ENCODE measurements around the gene KIAA0513.
A peak's percentile ranks its signal among the peaks of the same experiment; 100 is the strongest.
"Not testable (repeated sequence)": the region's sequence is repeated elsewhere in the genome, so short reads cannot be mapped to it uniquely, and the experiment has no call there.

KIAA0513 gene

GRCh38 chr16:85029408-85029784 is 1.8 kb downstream of the KIAA0513 start:
- Histone ChIP-seq H3K79me2 (ENCODE audit: control insufficient read depth, insufficient read depth, low read length, unreplicated experiment) (no peaks in the 10 kb centered on the region), H2AFZ (ENCODE audit: low read length, unreplicated experiment) (no peak overlapping the region), H3K27ac (ENCODE audit: low read depth, low read length) (peak overlapping the region; percentile 67), H3K4me3 (ENCODE audit: low read depth, low read length) (peak overlapping the region; percentile 83), H3K27me3 (ENCODE audit: insufficient read depth, low read length) (no peaks in the 10 kb centered on the region), H3K36me3 (ENCODE audit: insufficient read depth, low read length) (no peaks in the 10 kb centered on the region), H3K4me1 (ENCODE audit: control insufficient read depth, insufficient read depth, low read length, unreplicated experiment) (peaks cover 31% of the 10 kb centered on the region)

GRCh38 chr16:85029981-85030401 is 2.4 kb downstream of the KIAA0513 start:
- H3K4me3 ChIP-seq (ENCODE audit: low read depth, low read length): no peak overlapping the region
- H3K79me2 ChIP-seq (ENCODE audit: control insufficient read depth, insufficient read depth, low read length, unreplicated experiment): no peaks in the 10 kb centered on the region
- peaks cover 31% of the 10 kb centered on the region for H3K4me1 ChIP-seq (ENCODE audit: control insufficient read depth, insufficient read depth, low read length, unreplicated experiment)
- H3K27me3 ChIP-seq (ENCODE audit: insufficient read depth, low read length): no peaks in the 10 kb centered on the region
- no peaks in the 10 kb centered on the region for H3K36me3 ChIP-seq (ENCODE audit: insufficient read depth, low read length)
- H2AFZ ChIP-seq (ENCODE audit: low read length, unreplicated experiment): no peak overlapping the region
- no peak overlapping the region for H3K27ac ChIP-seq (ENCODE audit: low read depth, low read length)

GRCh38 chr16:85031451-85031850 is 3.9 kb downstream of the KIAA0513 start:
- H3K4me3 ChIP-seq (ENCODE audit: low read depth, low read length): no peak overlapping the region
- H3K27ac ChIP-seq (ENCODE audit: low read depth, low read length): no peak overlapping the region
- H3K36me3 ChIP-seq (ENCODE audit: insufficient read depth, low read length): no peaks in the 10 kb centered on the region
- H3K4me1 ChIP-seq (ENCODE audit: control insufficient read depth, insufficient read depth, low read length, unreplicated experiment): peaks cover 22% of the 10 kb centered on the region
- no peaks in the 10 kb centered on the region for H3K27me3 ChIP-seq (ENCODE audit: insufficient read depth, low read length)
- no peak overlapping the region for H2AFZ ChIP-seq (ENCODE audit: low read length, unreplicated experiment)
- no peaks in the 10 kb centered on the region for H3K79me2 ChIP-seq (ENCODE audit: control insufficient read depth, insufficient read depth, low read length, unreplicated experiment)

GRCh38 chr16:85032187-85032586 is 4.6 kb downstream of the KIAA0513 start:
- not testable (repeated sequence) for H2AFZ ChIP-seq (ENCODE audit: low read length, unreplicated experiment); H3K36me3 ChIP-seq (ENCODE audit: insufficient read depth, low read length); H3K79me2 ChIP-seq (ENCODE audit: control insufficient read depth, insufficient read depth, low read length, unreplicated experiment); H3K4me3 ChIP-seq (ENCODE audit: low read depth, low read length); H3K27me3 ChIP-seq (ENCODE audit: insufficient read depth, low read length); H3K27ac ChIP-seq (ENCODE audit: low read depth, low read length)
- H3K4me1 ChIP-seq (ENCODE audit: control insufficient read depth, insufficient read depth, low read length, unreplicated experiment): peaks cover 23% of the 10 kb centered on the region

GRCh38 chr16:85033171-85033570 is 5.6 kb downstream of the KIAA0513 start:
- Histone ChIP-seq H2AFZ (ENCODE audit: low read length, unreplicated experiment) (no peak overlapping the region), H3K36me3 (ENCODE audit: insufficient read depth, low read length) (no peaks in the 10 kb centered on the region), H3K79me2 (ENCODE audit: control insufficient read depth, insufficient read depth, low read length, unreplicated experiment) (peaks cover 3% of the 10 kb centered on the region), H3K4me3 (ENCODE audit: low read depth, low read length) (no peak overlapping the region), H3K4me1 (ENCODE audit: control insufficient read depth, insufficient read depth, low read length, unreplicated experiment) (peaks cover 25% of the 10 kb centered on the region), H3K27ac (ENCODE audit: low read depth, low read length) (no peak overlapping the region), H3K27me3 (ENCODE audit: insufficient read depth, low read length) (no peaks in the 10 kb centered on the region)

- Histone ChIP-seq H3K4me3 (ENCODE audit: low read depth, low read length) (no peak overlapping the region), H3K27me3 (ENCODE audit: insufficient read depth, low read length) (no peaks in the 10 kb centered on the region), H3K79me2 (ENCODE audit: control insufficient read depth, insufficient read depth, low read length, unreplicated experiment) (peaks cover 3% of the 10 kb centered on the region), H3K27ac (ENCODE audit: low read depth, low read length) (no peak overlapping the region), H3K4me1 (ENCODE audit: control insufficient read depth, insufficient read depth, low read length, unreplicated experiment) (peaks cover 9% of the 10 kb centered on the region), H2AFZ (ENCODE audit: low read length, unreplicated experiment) (no peak overlapping the region), H3K36me3 (ENCODE audit: insufficient read depth, low read length) (no peaks in the 10 kb centered on the region)
These were observed 7.2 kb downstream of the KIAA0513 start for GRCh38 chr16:85034591-85035433.

GRCh38 chr16:85036236-85037049 is 8.8 kb downstream of the KIAA0513 start:
- no peak overlapping the region for H3K4me3 ChIP-seq (ENCODE audit: low read depth, low read length)
- H3K27ac ChIP-seq (ENCODE audit: low read depth, low read length): no peak overlapping the region
- no peak overlapping the region for H2AFZ ChIP-seq (ENCODE audit: low read length, unreplicated experiment)
- no peaks in the 10 kb centered on the region for H3K27me3 ChIP-seq (ENCODE audit: insufficient read depth, low read length)
- H3K36me3 ChIP-seq (ENCODE audit: insufficient read depth, low read length): no peaks in the 10 kb centered on the region
- peaks cover 8% of the 10 kb centered on the region for H3K4me1 ChIP-seq (ENCODE audit: control insufficient read depth, insufficient read depth, low read length, unreplicated experiment)
- peaks cover 3% of the 10 kb centered on the region for H3K79me2 ChIP-seq (ENCODE audit: control insufficient read depth, insufficient read depth, low read length, unreplicated experiment)

GRCh38 chr16:85037050-85037410 is 9.4 kb downstream of the KIAA0513 start:
- H3K27me3 ChIP-seq (ENCODE audit: insufficient read depth, low read length): no peaks in the 10 kb centered on the region
- peaks cover 8% of the 10 kb centered on the region for H3K4me1 ChIP-seq (ENCODE audit: control insufficient read depth, insufficient read depth, low read length, unreplicated experiment)
- no peak overlapping the region for H3K4me3 ChIP-seq (ENCODE audit: low read depth, low read length)
- no peaks in the 10 kb centered on the region for H3K36me3 ChIP-seq (ENCODE audit: insufficient read depth, low read length)
- peaks cover 3% of the 10 kb centered on the region for H3K79me2 ChIP-seq (ENCODE audit: control insufficient read depth, insufficient read depth, low read length, unreplicated experiment)
- H3K27ac ChIP-seq (ENCODE audit: low read depth, low read length): no peak overlapping the region; the same call in 1 of the 2 replicates
- no peak overlapping the region for H2AFZ ChIP-seq (ENCODE audit: low read length, unreplicated experiment)

- Histone ChIP-seq H3K4me1 (ENCODE audit: control insufficient read depth, insufficient read depth, low read length, unreplicated experiment) (peaks cover 8% of the 10 kb centered on the region), H3K36me3 (ENCODE audit: insufficient read depth, low read length) (no peaks in the 10 kb centered on the region), H3K79me2 (ENCODE audit: control insufficient read depth, insufficient read depth, low read length, unreplicated experiment) (peaks cover 3% of the 10 kb centered on the region), H3K27me3 (ENCODE audit: insufficient read depth, low read length) (no peaks in the 10 kb centered on the region), H3K4me3 (ENCODE audit: low read depth, low read length) (no peak overlapping the region), H3K27ac (ENCODE audit: low read depth, low read length) (no peak overlapping the region), H2AFZ (ENCODE audit: low read length, unreplicated experiment) (no peak overlapping the region)
These were observed 10.1 kb downstream of the KIAA0513 start for GRCh38 chr16:85037721-85038120.

- Histone ChIP-seq H3K4me1 (ENCODE audit: control insufficient read depth, insufficient read depth, low read length, unreplicated experiment) (peaks cover 8% of the 10 kb centered on the region), H3K79me2 (ENCODE audit: control insufficient read depth, insufficient read depth, low read length, unreplicated experiment) (peaks cover 3% of the 10 kb centered on the region), H2AFZ (ENCODE audit: low read length, unreplicated experiment) (no peak overlapping the region), H3K27ac (ENCODE audit: low read depth, low read length) (no peak overlapping the region), H3K36me3 (ENCODE audit: insufficient read depth, low read length) (no peaks in the 10 kb centered on the region), H3K27me3 (ENCODE audit: insufficient read depth, low read length) (no peaks in the 10 kb centered on the region), H3K4me3 (ENCODE audit: low read depth, low read length) (no peak overlapping the region)
These were observed 13.1 kb downstream of the KIAA0513 start for GRCh38 chr16:85040685-85041084.

Measured in ACC112 (cell line).